Choroid plexus epithelial cell (primary cell): ENCODE results near the gene UBR4.

ENCODE experiments used
- DNase-seq: peaks from one replicate; pipeline ENCODE4 v3.0.0-alpha.2; 2010; ENCODE audit warnings: low read depth
- H3K4me3 ChIP-seq: 2 replicates; pipeline ENCODE4 v1.5.1; 2011; ENCODE audit warnings: low read depth, mild to moderate bottlenecking, control low read depth, low read length, moderate library complexity
- TF ChIP-seq, protein P1 (sequence below): conservative IDR thresholded peaks from 2 replicates; pipeline ENCODE4 v1.5.1; 2011; ENCODE audit warnings: low read depth, mild to moderate bottlenecking, control low read depth, inconsistent platforms, low read length, moderate library complexity

The UBR4 gene

DNA sequence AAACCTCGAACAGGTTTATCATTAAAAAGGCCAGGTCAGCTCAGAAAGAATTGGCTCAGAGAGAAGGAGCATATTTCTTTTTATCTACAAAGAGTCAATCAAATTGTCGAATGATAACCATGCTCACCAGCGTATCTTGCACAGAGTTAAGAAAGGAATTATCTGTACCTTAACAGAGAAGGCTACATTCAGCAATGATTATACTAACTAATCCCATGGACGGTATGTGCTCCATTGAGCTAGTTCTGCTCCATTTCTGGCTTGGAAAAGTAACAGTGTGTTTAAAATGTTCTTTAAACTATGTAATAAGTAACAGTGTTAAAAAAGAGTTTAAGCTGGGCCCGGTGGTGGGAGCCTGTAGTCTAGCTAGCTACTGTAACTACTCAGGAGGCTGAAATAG is 4.2 kb downstream of the UBR4 start:
- DNase-seq = no peak
- TF ChIP-seq, protein P1, sequence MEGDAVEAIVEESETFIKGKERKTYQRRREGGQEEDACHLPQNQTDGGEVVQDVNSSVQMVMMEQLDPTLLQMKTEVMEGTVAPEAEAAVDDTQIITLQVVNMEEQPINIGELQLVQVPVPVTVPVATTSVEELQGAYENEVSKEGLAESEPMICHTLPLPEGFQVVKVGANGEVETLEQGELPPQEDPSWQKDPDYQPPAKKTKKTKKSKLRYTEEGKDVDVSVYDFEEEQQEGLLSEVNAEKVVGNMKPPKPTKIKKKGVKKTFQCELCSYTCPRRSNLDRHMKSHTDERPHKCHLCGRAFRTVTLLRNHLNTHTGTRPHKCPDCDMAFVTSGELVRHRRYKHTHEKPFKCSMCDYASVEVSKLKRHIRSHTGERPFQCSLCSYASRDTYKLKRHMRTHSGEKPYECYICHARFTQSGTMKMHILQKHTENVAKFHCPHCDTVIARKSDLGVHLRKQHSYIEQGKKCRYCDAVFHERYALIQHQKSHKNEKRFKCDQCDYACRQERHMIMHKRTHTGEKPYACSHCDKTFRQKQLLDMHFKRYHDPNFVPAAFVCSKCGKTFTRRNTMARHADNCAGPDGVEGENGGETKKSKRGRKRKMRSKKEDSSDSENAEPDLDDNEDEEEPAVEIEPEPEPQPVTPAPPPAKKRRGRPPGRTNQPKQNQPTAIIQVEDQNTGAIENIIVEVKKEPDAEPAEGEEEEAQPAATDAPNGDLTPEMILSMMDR = no peak
- no peak overlapping the region for H3K4me3 ChIP-seq

GRCh38 chr1:19205403-19205802 is 4.7 kb downstream of the UBR4 start:
- H3K4me3 ChIP-seq = no peak overlapping the region
- TF ChIP-seq, protein P1 = no peak
- no peak for DNase-seq

- DNase-seq = peak; percentile 36
- no peak overlapping the region for H3K4me3 ChIP-seq
Measured at GRCh38 chr1:19204446-19205266, 5.4 kb downstream of the UBR4 start.

GRCh38 chr1:19203440-19203839 is 6.6 kb downstream of the UBR4 start:
- TF ChIP-seq, protein P1 = no peak
- DNase-seq = peak; percentile 32
- no peak overlapping the region for H3K4me3 ChIP-seq

More at GRCh38 chr1:19204446-19205266, 5.4 kb downstream of the UBR4 start:
- TF ChIP-seq, protein P1 = no peak

- H3K4me3 ChIP-seq = no peak overlapping the region
- TF ChIP-seq, protein P1 = no peak
- no peak for DNase-seq
Measured at GRCh38 chr1:19202396-19202795, 7.7 kb downstream of the UBR4 start.

GRCh38 chr1:19199969-19200604 is 10.0 kb downstream of the UBR4 start:
- H3K4me3 ChIP-seq = no peak overlapping the region
- TF ChIP-seq, protein P1 = no peak
- DNase-seq = no peak
